Peyer's patch (tissue), 4 donors: ENCODE results near the gene ATP5PO. TPM values are rescaled to one million over a fixed set of nuclear protein-coding genes. Genes with fewer than 3 reads are reported as not detected.

Experiments
- DNase-seq, 3 donors: peaks; one replicate each; pipeline ENCODE4 v3.0.0-alpha.2; 2017 to 2019
- H3K27ac ChIP-seq, 4 donors: fragments of 200-600 bp; sonication (generic); one replicate each; pipeline ENCODE4 v1.5.1; 2016 to 2019
- H3K27me3 ChIP-seq, 2 donors: fragments of 200-600 bp; sonication (generic); one replicate each; pipeline ENCODE4 v1.5.1; 2019
- H3K36me3 ChIP-seq, 3 donors: fragments of 200-600 bp; sonication (generic); one replicate each; pipeline ENCODE4 v1.5.1; 2016 to 2019
- H3K4me1 ChIP-seq, 4 donors: fragments of 200-600 bp; sonication (generic); one replicate each; pipeline ENCODE4 v1.5.1; 2016 to 2019
- H3K4me3 ChIP-seq, 4 donors: fragments of 200-600 bp; sonication (generic); 1 replicate in 3 of 4; 2 replicates in 1 of 4; pipeline ENCODE4 v1.5.1; 2016 to 2019; ENCODE audit warnings: mild to moderate bottlenecking in 1 of 4
- H3K9me3 ChIP-seq, 4 donors: fragments of 200-600 bp; sonication (generic); one replicate each; pipeline ENCODE4 v1.5.1; 2016 to 2019; ENCODE audit warnings: mild to moderate bottlenecking in 1 of 4
- POLR2A ChIP-seq, 2 donors: fragments of 450-650 bp; IDR thresholded peaks; one replicate each; pipeline ENCODE4 v1.5.1; 2017; ENCODE audit warnings: antibody characterized with exemption in 2 of 2, mild to moderate bottlenecking in 2 of 2, moderate library complexity in 2 of 2
- total RNA-seq, 4 donors: library from RNA; depleted of rRNA; stranded (reverse); fragments of >200 nt; gene quantifications; one replicate each; pipeline ENCODE4 v1.1.0, GENCODE V29; 2016
- TF ChIP-seq, protein P1 (sequence below), 6 experiments: fragments of 450-650 bp in 4 of 6; fragments of 200-600 bp in 2 of 6; sonication (generic) in 1 of 6; IDR thresholded peaks; one replicate each; pipeline ENCODE4 v1.5.1; 2017 to 2019; ENCODE audit warnings: antibody characterized with exemption in 6 of 6, mild to moderate bottlenecking in 3 of 6, moderate library complexity in 1 of 6

The ATP5PO gene
- total RNA-seq, 4 donors from 2014 or later = 178 to 291 (median 203) TPM

DNA sequence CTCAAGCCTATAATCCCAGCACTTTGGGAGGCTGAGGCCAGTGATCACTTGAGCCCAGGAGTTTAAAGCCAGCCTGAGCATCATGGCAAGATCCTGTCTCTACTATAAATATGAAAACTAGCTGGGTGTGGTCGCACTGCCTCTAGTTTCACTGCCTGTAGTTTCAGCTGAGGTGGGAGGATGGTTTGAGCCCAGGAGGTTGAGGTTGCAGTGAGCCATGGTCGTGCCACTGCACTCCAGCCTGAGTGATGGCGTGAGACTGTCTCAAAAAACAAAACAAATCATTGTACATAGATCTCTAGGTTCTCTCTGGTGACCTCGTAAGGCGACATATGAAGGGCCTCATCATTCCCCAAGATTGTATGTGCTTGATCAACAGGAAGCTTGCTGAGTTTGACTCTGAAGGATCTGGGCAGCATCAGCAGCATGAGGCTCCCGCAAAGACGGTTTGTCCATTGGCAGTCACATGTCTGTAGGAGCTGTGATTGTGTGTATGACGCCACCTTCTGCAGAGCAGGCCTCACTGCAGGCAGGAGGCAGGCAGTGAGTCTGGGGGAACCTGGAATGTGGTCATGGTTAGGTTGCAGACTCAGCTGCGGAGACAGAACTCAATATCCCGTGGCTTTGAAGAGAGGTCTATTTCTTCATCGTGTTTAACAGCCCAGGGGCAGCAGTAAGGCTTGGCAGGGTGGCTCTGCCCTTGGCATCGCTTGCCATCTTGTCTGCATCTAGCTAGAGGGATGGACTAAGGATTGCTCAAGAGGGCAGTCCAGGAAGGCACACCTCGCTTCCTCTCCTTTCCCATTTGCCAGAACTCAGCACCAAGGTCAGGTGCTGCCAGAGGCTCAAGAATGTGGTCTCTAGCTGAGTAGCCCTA lies 14.0 kb downstream of the ATP5PO start:
- no peak for TF ChIP-seq POLR2A (IDR thresholded peaks at IDR 0.05)
- TF ChIP-seq, protein P1, sequence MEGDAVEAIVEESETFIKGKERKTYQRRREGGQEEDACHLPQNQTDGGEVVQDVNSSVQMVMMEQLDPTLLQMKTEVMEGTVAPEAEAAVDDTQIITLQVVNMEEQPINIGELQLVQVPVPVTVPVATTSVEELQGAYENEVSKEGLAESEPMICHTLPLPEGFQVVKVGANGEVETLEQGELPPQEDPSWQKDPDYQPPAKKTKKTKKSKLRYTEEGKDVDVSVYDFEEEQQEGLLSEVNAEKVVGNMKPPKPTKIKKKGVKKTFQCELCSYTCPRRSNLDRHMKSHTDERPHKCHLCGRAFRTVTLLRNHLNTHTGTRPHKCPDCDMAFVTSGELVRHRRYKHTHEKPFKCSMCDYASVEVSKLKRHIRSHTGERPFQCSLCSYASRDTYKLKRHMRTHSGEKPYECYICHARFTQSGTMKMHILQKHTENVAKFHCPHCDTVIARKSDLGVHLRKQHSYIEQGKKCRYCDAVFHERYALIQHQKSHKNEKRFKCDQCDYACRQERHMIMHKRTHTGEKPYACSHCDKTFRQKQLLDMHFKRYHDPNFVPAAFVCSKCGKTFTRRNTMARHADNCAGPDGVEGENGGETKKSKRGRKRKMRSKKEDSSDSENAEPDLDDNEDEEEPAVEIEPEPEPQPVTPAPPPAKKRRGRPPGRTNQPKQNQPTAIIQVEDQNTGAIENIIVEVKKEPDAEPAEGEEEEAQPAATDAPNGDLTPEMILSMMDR (IDR thresholded peaks at IDR 0.05) = peak in 4 of 6 experiments; percentile 19 to 40 (median 34)
- Histone ChIP-seq H3K27ac (no peak overlapping the region), H3K4me1 (no peaks in the 10 kb centered on the region), H3K36me3 (peaks cover 0 to 57% (median 0%) of the 10 kb centered on the region in 3 donors), H3K4me3 (no peak overlapping the region), H3K27me3 (no peaks in the 10 kb centered on the region), H3K9me3 (no peaks in the 10 kb centered on the region)
- peak in 1 of 3 donors; percentile 49 for DNase-seq

DNA sequence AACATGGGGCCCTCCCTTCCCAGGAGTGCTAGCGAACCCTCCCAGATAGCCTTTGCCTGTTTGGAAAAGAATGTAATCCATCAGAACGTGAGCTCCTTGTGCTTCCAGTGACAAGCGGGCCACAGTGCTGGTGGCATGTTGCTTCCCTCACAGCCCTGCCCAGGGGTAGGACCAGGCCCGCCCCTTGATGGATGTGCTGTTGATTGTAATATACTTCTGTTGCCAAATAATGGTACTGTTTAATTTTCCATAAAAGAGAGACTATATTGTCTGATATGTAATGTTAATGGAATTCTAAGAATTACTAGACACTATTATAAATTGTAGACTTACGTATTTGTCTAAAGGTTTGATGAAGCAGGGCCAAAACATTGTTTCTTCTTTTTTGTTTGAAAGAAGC lies 16.4 kb downstream of the ATP5PO start:
- Histone ChIP-seq H3K9me3 (no peaks in the 10 kb centered on the region), H3K4me1 (peaks cover 0 to 5% (median 0%) of the 10 kb centered on the region in 4 donors), H3K27me3 (no peaks in the 10 kb centered on the region), H3K27ac (peak overlapping the region in 1 of 4 donors; percentile 16), H3K4me3 (no peak overlapping the region), H3K36me3 (peaks cover 0 to 34% (median 0%) of the 10 kb centered on the region in 3 donors)
- peak in 1 of 3 donors; percentile 23 for DNase-seq
- TF ChIP-seq, protein P1 (IDR thresholded peaks at IDR 0.05) = no peak
- TF ChIP-seq POLR2A (IDR thresholded peaks at IDR 0.05) = no peak

DNA sequence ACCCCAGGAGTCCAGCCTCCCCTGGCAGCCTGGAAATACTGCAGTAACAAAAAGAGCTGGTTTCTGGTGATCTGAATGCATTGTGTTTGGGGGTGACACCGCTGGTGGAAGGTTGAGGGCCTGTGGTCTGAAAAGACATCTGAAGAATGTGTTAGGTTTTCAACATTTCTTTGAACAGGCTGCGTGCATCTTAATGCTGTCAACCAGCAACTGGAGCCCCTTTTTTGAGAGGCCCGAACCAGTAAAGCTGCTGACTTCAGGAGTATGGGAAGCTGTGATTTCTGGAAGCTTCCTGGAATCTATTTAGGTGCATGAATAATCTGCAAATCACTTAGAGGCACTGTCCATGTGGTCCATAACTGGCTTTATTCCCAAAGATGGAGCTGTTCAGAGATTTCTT lies 17.0 kb downstream of the ATP5PO start:
- TF ChIP-seq, protein P1 (IDR thresholded peaks at IDR 0.05) = no peak
- TF ChIP-seq POLR2A (IDR thresholded peaks at IDR 0.05) = no peak
- H3K27ac ChIP-seq = peak overlapping the region in 1 of 4 donors; percentile 16
- H3K36me3 ChIP-seq = peaks cover 0 to 28% (median 0%) of the 10 kb centered on the region in 3 donors
- H3K4me1 ChIP-seq = peaks cover 0 to 5% (median 0%) of the 10 kb centered on the region in 4 donors
- no peak for DNase-seq
- no peaks in the 10 kb centered on the region for H3K27me3 ChIP-seq
- H3K4me3 ChIP-seq = no peak overlapping the region
- H3K9me3 ChIP-seq = no peaks in the 10 kb centered on the region

DNA sequence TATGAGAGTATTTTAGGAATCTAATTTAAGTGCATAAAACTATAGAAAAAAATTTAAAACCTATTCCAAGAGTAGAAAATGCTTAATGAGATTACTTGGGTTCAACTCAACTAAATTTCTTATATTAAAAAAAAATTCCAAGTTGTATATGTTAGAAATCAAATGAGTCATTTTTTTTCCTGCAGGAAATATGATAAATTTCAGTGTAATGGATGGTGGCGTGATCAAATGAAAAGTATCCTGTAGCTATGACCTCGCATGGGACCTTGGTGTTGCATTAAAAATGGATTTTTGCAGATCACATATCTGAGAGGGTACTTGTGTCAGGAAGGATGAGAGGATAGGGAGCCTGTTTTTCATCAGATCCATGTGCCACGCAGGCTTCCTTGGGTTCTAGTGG lies 17.9 kb downstream of the ATP5PO start:
- Histone ChIP-seq H3K36me3 (peaks cover 0 to 19% (median 0%) of the 10 kb centered on the region in 3 donors), H3K27ac (no peak overlapping the region), H3K27me3 (no peaks in the 10 kb centered on the region), H3K9me3 (no peaks in the 10 kb centered on the region), H3K4me1 (peaks cover 0 to 5% (median 0%) of the 10 kb centered on the region in 4 donors), H3K4me3 (no peak overlapping the region)
- no peak for DNase-seq
- TF ChIP-seq POLR2A (IDR thresholded peaks at IDR 0.05) = no peak

GRCh38 chr21:33897098-33897497 lies 18.5 kb downstream of the ATP5PO start:
- H3K27me3 ChIP-seq = no peaks in the 10 kb centered on the region
- no peak for TF ChIP-seq POLR2A (IDR thresholded peaks at IDR 0.05)
- TF ChIP-seq, protein P1 (IDR thresholded peaks at IDR 0.05) = no peak
- no peak overlapping the region for H3K4me3 ChIP-seq
- H3K9me3 ChIP-seq = no peaks in the 10 kb centered on the region
- peaks cover 0 to 13% (median 0%) of the 10 kb centered on the region in 3 donors for H3K36me3 ChIP-seq
- peaks cover 0 to 5% (median 0%) of the 10 kb centered on the region in 4 donors for H3K4me1 ChIP-seq
- no peak for DNase-seq
- no peak overlapping the region for H3K27ac ChIP-seq

DNA sequence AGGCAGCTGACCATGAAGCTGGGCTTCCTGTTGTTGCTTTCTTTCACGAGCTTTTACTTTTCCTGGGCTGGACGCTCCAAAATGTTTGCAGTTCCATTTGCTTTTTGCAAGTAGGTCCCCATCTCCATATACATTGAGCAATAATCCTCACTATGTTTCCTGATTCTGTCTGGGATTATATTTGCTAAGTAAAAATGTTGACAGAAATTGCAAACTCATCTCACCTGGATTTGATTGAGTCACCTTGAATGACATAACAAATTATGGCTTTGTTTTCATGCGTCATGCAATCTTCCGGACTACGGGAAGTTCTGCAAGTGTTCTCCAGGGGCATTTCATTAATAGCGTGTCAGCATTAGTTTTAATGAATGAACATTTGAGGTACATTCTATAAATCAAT lies 18.9 kb downstream of the ATP5PO start:
- no peak overlapping the region for H3K27ac ChIP-seq
- no peak for TF ChIP-seq POLR2A (IDR thresholded peaks at IDR 0.05)
- TF ChIP-seq, protein P1 (IDR thresholded peaks at IDR 0.05) = no peak
- DNase-seq = no peak
- H3K36me3 ChIP-seq = peaks cover 0 to 9% (median 0%) of the 10 kb centered on the region in 3 donors
- no peaks in the 10 kb centered on the region for H3K9me3 ChIP-seq
- H3K27me3 ChIP-seq = no peaks in the 10 kb centered on the region
- no peak overlapping the region for H3K4me3 ChIP-seq
- H3K4me1 ChIP-seq = peaks cover 0 to 5% (median 0%) of the 10 kb centered on the region in 4 donors
